Measurements from ENCODE around the gene PNPLA7.

- no peak for TF ChIP-seq EZH2 (IDR thresholded peaks at IDR 0.05; ENCODE audit: low read length, unreplicated experiment)
- TF ChIP-seq EZH2phosphoT487 (IDR thresholded peaks at IDR 0.05; ENCODE audit: borderline replicate concordance, low read length) = no peak
- TF ChIP-seq, protein P1, sequence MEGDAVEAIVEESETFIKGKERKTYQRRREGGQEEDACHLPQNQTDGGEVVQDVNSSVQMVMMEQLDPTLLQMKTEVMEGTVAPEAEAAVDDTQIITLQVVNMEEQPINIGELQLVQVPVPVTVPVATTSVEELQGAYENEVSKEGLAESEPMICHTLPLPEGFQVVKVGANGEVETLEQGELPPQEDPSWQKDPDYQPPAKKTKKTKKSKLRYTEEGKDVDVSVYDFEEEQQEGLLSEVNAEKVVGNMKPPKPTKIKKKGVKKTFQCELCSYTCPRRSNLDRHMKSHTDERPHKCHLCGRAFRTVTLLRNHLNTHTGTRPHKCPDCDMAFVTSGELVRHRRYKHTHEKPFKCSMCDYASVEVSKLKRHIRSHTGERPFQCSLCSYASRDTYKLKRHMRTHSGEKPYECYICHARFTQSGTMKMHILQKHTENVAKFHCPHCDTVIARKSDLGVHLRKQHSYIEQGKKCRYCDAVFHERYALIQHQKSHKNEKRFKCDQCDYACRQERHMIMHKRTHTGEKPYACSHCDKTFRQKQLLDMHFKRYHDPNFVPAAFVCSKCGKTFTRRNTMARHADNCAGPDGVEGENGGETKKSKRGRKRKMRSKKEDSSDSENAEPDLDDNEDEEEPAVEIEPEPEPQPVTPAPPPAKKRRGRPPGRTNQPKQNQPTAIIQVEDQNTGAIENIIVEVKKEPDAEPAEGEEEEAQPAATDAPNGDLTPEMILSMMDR (conservative IDR thresholded peaks at IDR 0.05; ENCODE audit: low read depth, low read length) = no peak
These were observed 124.1 kb downstream of the PNPLA7 start for GRCh38 chr9:137426018-137426681.
